NK-92 (cell line): ENCODE measurements around the gene PSME1.

ENCODE experiments used
- DNase-seq: peaks from one replicate; lab custom pipeline; 2025; ENCODE audit not compliant: unreplicated experiment; lab: John Stamatoyannopoulos, UW

PSME1 gene

DNA sequence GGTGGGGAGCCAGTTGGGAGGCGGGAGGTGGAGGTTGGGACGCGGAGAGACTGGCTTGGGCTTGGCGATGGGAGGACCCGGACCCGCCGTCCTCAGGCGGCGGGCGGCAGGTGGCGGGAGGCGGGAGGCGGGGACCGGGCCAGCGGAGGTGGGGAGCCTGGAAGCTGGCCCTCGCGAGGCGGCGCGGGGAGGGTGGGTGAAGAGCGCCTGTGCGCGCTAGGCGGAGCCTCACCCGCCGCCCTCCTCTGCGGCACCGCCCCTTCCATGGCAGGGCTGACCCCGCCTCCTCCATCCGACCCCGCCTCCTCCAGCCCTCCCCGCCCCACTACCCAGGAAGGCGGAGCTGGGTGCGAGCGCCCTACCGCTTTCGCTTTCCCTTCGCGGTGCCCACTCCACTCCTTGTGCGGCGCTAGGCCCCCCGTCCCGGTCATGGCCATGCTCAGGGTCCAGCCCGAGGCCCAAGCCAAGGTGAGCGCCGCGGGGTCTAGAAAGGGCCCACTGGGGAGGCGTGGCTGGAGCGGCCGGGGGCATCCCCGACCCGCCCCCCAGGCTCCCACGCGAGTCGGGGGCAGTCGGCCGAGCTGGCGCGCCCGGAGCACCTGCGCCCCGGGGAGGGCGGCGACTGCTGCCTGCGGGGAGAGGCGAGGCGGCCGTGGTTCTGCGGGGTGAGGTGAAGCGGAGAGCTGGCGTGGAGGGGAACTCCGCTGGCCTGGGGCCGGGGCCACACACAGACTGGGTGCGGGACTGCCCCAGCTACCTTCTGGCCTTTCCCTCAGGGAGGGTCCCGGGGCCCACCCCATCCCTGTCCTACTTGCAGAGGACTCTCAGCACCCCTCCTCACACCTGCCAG lies at the start of gene PSME1:
PSME1 (plus strand) TSS at position 361 of the 850 bp plus-strand sequence; CDS start at position 430, 69 bp downstream.
- peak; percentile 41 for DNase-seq

DNA sequence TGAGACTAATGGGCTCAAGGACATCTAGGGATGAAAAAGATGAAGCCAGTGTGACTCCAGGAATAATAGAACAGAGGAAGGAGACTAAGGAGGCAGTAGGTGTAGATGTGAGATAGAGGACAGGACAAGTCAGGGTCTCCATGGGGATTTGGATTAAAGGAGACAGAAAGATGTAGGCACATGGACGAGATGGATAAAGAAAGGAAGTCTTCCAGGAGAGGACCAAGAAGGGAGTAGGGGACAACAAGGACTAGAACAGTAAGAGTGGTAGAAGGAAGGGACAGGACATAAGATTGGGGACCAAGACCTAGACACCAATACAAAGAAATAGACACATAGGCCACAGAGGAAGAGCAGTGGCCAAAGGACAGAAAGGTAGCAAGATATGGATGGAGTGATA lies 49.0 kb upstream of the PSME1 start:
- no peak for DNase-seq

- DNase-seq: no peak
Measured at GRCh38 chr14:24088095-24088494, 47.9 kb upstream of the PSME1 start.

- DNase-seq: no peak
Measured at GRCh38 chr14:24089890-24090289, 46.1 kb upstream of the PSME1 start.

GRCh38 chr14:24092110-24092504 lies 43.9 kb upstream of the PSME1 start:
- DNase-seq: no peak

DNA sequence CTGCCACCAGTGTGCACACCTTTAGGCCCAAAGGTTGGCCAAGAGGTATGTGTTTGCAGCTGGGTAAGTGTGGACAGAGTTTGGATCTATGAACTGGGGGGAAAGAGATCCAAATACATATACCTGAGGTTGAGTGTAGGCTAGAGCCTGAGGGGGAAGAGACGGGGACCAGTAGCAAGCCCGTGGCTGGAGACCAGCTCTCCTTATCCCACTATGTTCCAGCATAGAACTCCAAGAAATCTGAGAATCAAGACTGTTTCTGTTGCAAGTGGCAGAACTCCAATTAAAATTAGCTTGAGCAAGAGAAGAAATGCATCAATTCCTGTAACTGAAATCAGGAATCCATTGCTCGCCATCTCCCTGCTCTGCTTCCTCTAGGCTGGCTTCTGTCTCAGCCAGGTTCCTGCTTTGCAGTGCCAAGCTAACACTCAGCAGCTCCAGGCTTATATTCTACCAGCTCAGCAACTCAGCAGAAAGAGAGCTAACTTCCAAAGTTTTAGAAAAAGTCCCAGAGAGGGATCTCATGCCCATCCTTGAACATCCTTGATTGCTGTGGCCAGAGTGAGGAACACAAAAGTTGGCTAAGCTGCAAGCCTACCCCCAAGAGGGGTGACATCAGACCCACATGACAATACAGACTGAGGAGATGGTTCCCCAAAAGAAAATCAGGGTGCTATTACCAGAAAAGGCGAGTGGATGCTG lies 43.3 kb upstream of the PSME1 start:
- DNase-seq: no peak

DNA sequence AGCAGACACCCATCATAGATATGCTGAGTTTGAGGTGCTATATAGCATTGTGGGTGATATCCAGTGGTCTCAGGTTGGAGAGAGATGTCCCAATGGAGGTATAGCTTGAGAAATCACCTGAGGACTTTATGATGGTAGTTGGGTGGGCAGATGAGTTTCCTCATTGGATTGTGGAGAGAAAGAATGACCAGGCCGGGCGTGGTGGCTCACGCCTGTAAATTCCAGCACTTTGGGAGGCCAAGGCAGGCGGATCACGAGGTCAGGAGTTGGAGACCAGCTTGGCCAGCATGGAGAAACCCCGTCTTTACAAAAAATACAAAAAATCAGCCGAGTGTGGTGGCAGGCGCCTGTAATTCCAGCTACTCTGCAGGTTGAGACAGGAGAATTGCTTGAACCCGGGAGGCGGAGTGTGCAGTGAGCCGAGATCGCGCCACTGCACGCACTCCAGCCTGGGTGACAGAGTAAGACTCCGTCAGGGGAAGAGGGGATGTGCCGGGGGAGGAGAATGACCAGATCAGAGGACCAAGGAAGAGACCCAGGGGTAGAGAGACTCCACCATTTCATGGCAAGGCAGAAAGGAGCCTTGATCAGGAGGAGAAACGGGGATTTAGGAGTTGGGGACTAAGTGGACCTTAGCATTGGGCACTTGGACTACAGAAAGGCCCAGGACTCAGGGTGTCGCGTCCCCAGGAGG lies 42.6 kb upstream of the PSME1 start:
- DNase-seq: no peak

DNA sequence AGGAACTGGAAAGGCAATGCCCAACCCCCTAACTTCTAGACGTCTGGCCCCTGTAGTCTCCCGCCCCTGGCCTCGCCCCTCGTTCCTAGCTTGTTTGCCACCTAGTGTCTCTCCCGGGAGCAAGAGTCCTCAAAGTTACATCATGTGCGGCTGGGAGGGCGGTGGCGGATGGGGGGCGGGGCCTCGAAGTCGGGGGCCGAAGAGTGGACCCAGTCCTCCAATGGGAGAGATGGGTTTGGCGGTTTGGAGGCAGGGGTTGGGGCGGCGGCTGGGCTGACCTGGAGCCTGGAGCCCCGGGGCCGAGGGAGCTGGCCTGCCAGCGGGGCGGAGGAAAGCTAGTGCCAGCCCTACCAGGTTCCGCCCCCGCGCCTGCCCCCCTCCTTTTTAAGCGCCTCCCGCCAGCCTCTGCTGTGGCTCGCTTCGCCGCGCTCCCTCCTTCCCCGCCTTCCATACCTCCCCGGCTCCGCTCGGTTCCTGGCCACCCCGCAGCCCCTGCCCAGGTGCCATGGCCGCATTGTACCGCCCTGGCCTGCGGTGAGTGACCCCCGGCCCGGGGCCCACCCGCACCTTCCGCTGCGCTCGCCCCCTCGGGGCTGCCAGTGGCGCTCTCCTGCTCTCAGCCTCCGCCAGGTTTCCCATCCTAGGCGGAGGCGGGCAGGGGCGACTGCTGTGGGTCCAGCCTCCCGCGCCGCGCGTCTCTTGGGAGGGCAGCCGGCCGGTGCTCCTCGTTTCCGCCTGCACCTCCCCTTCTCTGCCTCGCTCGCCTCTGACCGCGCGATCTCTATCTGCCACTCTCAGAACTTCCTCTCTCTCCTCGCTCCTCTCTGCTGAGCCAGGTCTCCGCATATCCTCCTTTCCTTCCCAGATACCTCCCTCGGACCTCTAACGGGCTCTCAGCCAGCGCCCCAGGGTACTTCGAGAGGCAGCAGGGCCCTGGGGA lies 41.8 kb upstream of the PSME1 start, which contains the start of gene PCK2:
PCK2 (plus strand) TSS at position 411 of the 940 bp plus-strand sequence; CDS start at position 506, 95 bp downstream.
- no peak for DNase-seq

GRCh38 chr14:24094841-24095270 lies 41.1 kb upstream of the PSME1 start:
- DNase-seq: no peak

GRCh38 chr14:24095271-24096068 lies 40.5 kb upstream of the PSME1 start:
- DNase-seq: no peak

GRCh38 chr14:24096545-24097181 lies 39.3 kb upstream of the PSME1 start:
- no peak for DNase-seq

- no peak for DNase-seq
Measured at GRCh38 chr14:24098229-24098926, 37.6 kb upstream of the PSME1 start.

DNA sequence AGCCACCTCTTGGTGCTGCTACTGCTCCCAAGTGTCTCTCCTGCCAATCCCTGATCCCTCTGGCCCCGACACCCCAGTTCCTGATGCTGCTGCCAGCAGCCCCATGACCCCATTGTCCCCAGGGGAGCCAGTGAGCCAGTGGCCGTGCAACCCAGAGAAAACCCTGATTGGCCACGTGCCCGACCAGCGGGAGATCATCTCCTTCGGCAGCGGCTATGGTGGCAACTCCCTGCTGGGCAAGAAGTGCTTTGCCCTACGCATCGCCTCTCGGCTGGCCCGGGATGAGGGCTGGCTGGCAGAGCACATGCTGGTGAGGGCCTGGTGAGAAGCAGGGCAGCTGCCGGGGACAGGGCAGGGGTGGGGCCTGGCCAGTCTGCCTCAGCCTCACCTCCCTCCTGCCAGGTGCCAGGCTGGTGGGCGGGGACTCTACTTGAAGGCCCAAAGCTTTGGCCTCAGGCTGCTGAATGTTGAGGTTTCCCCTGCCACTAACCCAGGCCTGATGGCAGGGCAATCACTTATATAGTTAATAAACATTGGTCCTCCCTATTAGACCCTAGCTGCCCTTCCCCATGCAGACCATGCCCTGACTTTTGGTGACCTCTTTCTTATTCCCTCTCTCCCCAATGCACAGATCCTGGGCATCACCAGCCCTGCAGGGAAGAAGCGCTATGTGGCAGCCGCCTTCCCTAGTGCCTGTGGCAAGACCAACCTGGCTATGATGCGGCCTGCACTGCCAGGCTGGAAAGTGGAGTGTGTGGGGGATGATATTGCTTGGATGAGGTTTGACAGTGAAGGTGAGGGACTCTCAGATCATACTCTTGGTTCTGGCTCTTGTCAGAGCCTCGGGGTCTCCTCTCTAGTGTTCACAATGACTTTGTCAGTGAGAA lies 36.8 kb upstream of the PSME1 start:
- no peak for DNase-seq

GRCh38 chr14:24100197-24100981 lies 35.6 kb upstream of the PSME1 start:
- no peak for DNase-seq

GRCh38 chr14:24100982-24101494 lies 35.0 kb upstream of the PSME1 start:
- no peak for DNase-seq

- no peak for DNase-seq
Measured at GRCh38 chr14:24102357-24103048, 33.5 kb upstream of the PSME1 start.
